HepG2 (cell line): ENCODE results near the gene EYA4. TPM values are rescaled to one million over a fixed set of nuclear protein-coding genes. Genes with fewer than 3 reads are reported as not detected.

Source experiments
- ATAC-seq: fragments of 200-7000 bp; cut with Tn5 transposase; 3 replicates; pipeline ENCODE4 v1.9.1; 2020; ENCODE audit warnings: mild to moderate bottlenecking, moderate library complexity
- BruUV-seq: library from RNA; stranded (reverse); fragments of 400-500 nt; replicated peaks from 2 replicates; lab custom pipeline; 2021; lab: Mats Ljungman, UMichigan
- CTCF ChIA-PET: fragments of 300-600 bp; formaldehyde crosslinking; extraction: SDS; loops from one replicate; lab custom pipeline; 2021; ENCODE audit warnings: low total read pairs, inconsistent platforms, low intra/inter-chr PET ratio; lab: Yijun Ruan, JAX
- POLR2A ChIA-PET: fragments of 350-600 bp; sonication (Branson Sonifier 250); formaldehyde crosslinking; loops from one replicate; lab custom pipeline; 2020; ENCODE audit warnings: antibody characterized with exemption, inconsistent platforms; lab: Yijun Ruan, JAX
- DNase-seq: peaks from one replicate; pipeline ENCODE4 v3.0.0-alpha.2; 2015; ENCODE audit warnings: low spot score
- FAIRE-seq: peaks from 3 replicates; lab custom pipeline; 2011; peaks lifted over from hg19 to GRCh38; lab: Jason Lieb, UNC
- H2AFZ ChIP-seq: one replicate; pipeline ENCODE4 v1.6.1; 2011; ENCODE audit warnings: low read length, inconsistent platforms
- H3K27ac ChIP-seq: fragments of 300-600 bp; 3 replicates; pipeline ENCODE4 v1.8.0; 2011; ENCODE audit warnings: mixed run types, mild to moderate bottlenecking, mixed read lengths, low read length, inconsistent platforms; ENCODE audit not compliant: insufficient read depth; ENCODE audit errors: extremely low read length
- H3K27me3 ChIP-seq, 2 experiments: fragments of 200-600 bp in 1 of 2; 2 replicates in 1 of 2; 3 replicates in 1 of 2; pipeline versions ENCODE4 v1.6.0 to v1.8.0; 2011; ENCODE audit warnings: low read length in 2 of 2, mild to moderate bottlenecking in 2 of 2, moderate library complexity in 2 of 2, inconsistent platforms in 1 of 2; ENCODE audit not compliant: insufficient read depth in 2 of 2, control insufficient read depth in 1 of 2
- H3K36me3 ChIP-seq, 2 experiments: fragments of 200-600 bp in 1 of 2; replicated peaks in 1 of 2; 2 replicates in 1 of 2; 3 replicates in 1 of 2; pipeline versions ENCODE4 v1.5.1 to v1.8.0; 2011; ENCODE audit warnings: low read length in 2 of 2, inconsistent platforms in 1 of 2; ENCODE audit not compliant: insufficient read depth in 2 of 2, control insufficient read depth in 1 of 2
- H3K4me1 ChIP-seq: 2 replicates; pipeline ENCODE4 v1.5.1; 2012; ENCODE audit warnings: low read length, inconsistent platforms; ENCODE audit not compliant: insufficient read depth
- H3K4me2 ChIP-seq: 2 replicates; pipeline ENCODE4 v1.6.0; 2011; ENCODE audit warnings: low read depth, low read length, inconsistent platforms
- H3K4me3 ChIP-seq, 3 experiments: fragments of 200-600 bp in 1 of 3; sonication (generic), shearing (Covaris generic) in 1 of 3; replicated peaks in 1 of 3; 2 replicates each; pipeline ENCODE4 v1.5.1; 2011 to 2016; ENCODE audit warnings: low read length in 3 of 3, inconsistent platforms in 2 of 3, low read depth in 2 of 3, mild to moderate bottlenecking in 2 of 3, control low read depth in 1 of 3, mixed read lengths in 1 of 3; ENCODE audit not compliant: insufficient read depth in 1 of 3
- H3K79me2 ChIP-seq: one replicate; pipeline ENCODE4 v1.6.1; 2011; ENCODE audit warnings: low read length, inconsistent platforms; ENCODE audit not compliant: insufficient read depth
- H3K9ac ChIP-seq: 2 replicates; pipeline ENCODE4 v1.6.0; 2011; ENCODE audit warnings: mild to moderate bottlenecking, low read depth, low read length, inconsistent platforms; ENCODE audit not compliant: insufficient read depth
- H3K9me3 ChIP-seq: 2 replicates; pipeline ENCODE4 v1.5.1; 2012; ENCODE audit warnings: mild to moderate bottlenecking, low read length
- H4K20me1 ChIP-seq: 2 replicates; pipeline ENCODE4 v1.6.0; 2011; ENCODE audit warnings: inconsistent platforms, mild to moderate bottlenecking, low read length, moderate library complexity; ENCODE audit not compliant: insufficient read depth
- ATF1 ChIP-seq: IDR thresholded peaks from 2 replicates; pipeline ENCODE4 v1.6.1; 2016; ENCODE audit warnings: mild to moderate bottlenecking, control low read depth
- ATF4 ChIP-seq, 2 experiments: fragments of 450-650 bp in 1 of 2; sonication (generic) in 1 of 2; formaldehyde crosslinking; IDR thresholded peaks; 2 replicates each; pipeline versions ENCODE4 v1.5.0 to v1.8.0; 2020 to 2022; ENCODE audit warnings: mild to moderate bottlenecking in 1 of 2, missing genetic modification reagents in 1 of 2
- CEBPB ChIP-seq: IDR thresholded peaks from 2 replicates; pipeline ENCODE4 v1.6.1; 2011; ENCODE audit warnings: low read depth, low read length, improper control_type of control experiment, borderline replicate concordance
- GTF3A ChIP-seq: sonication (generic); formaldehyde crosslinking; conservative IDR thresholded peaks from 2 replicates; pipeline ENCODE4 v1.4.0; 2020; ENCODE audit warnings: mild to moderate bottlenecking, missing genetic modification reagents
- HIC2 ChIP-seq: sonication (generic); formaldehyde crosslinking; IDR thresholded peaks from 2 replicates; pipeline ENCODE4 v1.9.0; 2022; ENCODE audit warnings: low read depth, missing genetic modification reagents
- JUN ChIP-seq: sonication (generic); formaldehyde crosslinking; IDR thresholded peaks from 2 replicates; pipeline ENCODE4 v1.4.0; 2020; ENCODE audit warnings: mild to moderate bottlenecking, missing genetic modification reagents
- MTF1 ChIP-seq: sonication (generic); formaldehyde crosslinking; IDR thresholded peaks from 2 replicates; pipeline ENCODE4 v1.5.0; 2020; ENCODE audit warnings: missing genetic modification reagents
- SOX5 ChIP-seq: IDR thresholded peaks from 2 replicates; pipeline ENCODE4 v1.6.1; 2016; ENCODE audit warnings: borderline replicate concordance
- TEAD2 ChIP-seq: sonication (generic); formaldehyde crosslinking; IDR thresholded peaks from 2 replicates; pipeline ENCODE4 v1.9.0; 2021; ENCODE audit warnings: missing genetic modification reagents
- ZFP37 ChIP-seq: sonication (generic); formaldehyde crosslinking; IDR thresholded peaks from 2 replicates; pipeline ENCODE4 v1.4.0; 2020; ENCODE audit warnings: missing genetic modification reagents, borderline replicate concordance
- ZMAT3 ChIP-seq: sonication (generic); formaldehyde crosslinking; conservative IDR thresholded peaks from 2 replicates; pipeline ENCODE4 v1.7.0; 2021; ENCODE audit warnings: missing genetic modification reagents
- ZNF10 ChIP-seq: sonication (generic); formaldehyde crosslinking; IDR thresholded peaks from 2 replicates; pipeline ENCODE4 v1.4.0; 2020; ENCODE audit warnings: mild to moderate bottlenecking, low read depth, missing genetic modification reagents, borderline replicate concordance
- ZNF296 ChIP-seq: sonication (generic); formaldehyde crosslinking; conservative IDR thresholded peaks from 2 replicates; pipeline ENCODE4 v1.5.0; 2020; ENCODE audit warnings: mild to moderate bottlenecking, missing genetic modification reagents
- ZNF737 ChIP-seq: sonication (generic); formaldehyde crosslinking; IDR thresholded peaks from 2 replicates; pipeline ENCODE4 v1.5.0; 2020; ENCODE audit warnings: missing genetic modification reagents, mild to moderate bottlenecking, borderline replicate concordance
- ZNF800 ChIP-seq: sonication (generic); formaldehyde crosslinking; IDR thresholded peaks from 2 replicates; pipeline ENCODE4 v1.4.0; 2020; ENCODE audit warnings: missing genetic modification reagents
- ZSCAN20 ChIP-seq: sonication (generic); formaldehyde crosslinking; IDR thresholded peaks from 2 replicates; pipeline ENCODE4 v1.4.0; 2020; ENCODE audit warnings: missing genetic modification reagents, mild to moderate bottlenecking, borderline replicate concordance
- in situ Hi-C: cut with HindIII; loops from 2 replicates; pipeline ENCODE4 v1.10.0; 2017; ENCODE audit warnings: low pct_unique_long_range_greater_than_20kb; ENCODE audit not compliant: extremely low pct_ligation_motif_present
- intact Hi-C: fragments of 100-400 bp; cut with micrococcal nuclease; formaldehyde crosslinking; loops from one replicate; pipeline ENCODE4 v1.10.0; 2022; ENCODE audit not compliant: unreplicated experiment
- polyA plus RNA-seq, 8 experiments: library from polyadenylated mRNA; depleted of rRNA in 3 of 8; stranded (reverse) in 7 of 8; unstranded in 1 of 8; fragments of >200 nt; fragmentation: Illumina TruSeq in 4 of 8; extraction: Trizol in 4 of 8; gene quantifications; 2 replicates each; pipeline versions ENCODE4 v1.2.1 to v1.2.3, GENCODE V29; 2011 to 2016; ENCODE audit warnings: low read depth in 4 of 8, missing spikeins in 1 of 8, mixed read lengths in 1 of 8; ENCODE audit not compliant: insufficient read depth in 1 of 8
- total RNA-seq, 5 experiments: library from RNA; depleted of rRNA; stranded (reverse); fragments of >200 nt; fragmentation: Illumina TruSeq; extraction: Trizol; gene quantifications; 2 replicates each; pipeline ENCODE4 v1.2.3, GENCODE V29; 2016; ENCODE audit warnings: low read depth in 1 of 5
- TF ChIP-seq, protein P1 (sequence below): sonication (generic); formaldehyde crosslinking; conservative IDR thresholded peaks from 2 replicates; pipeline ENCODE4 v1.4.0; 2020; ENCODE audit warnings: missing genetic modification reagents

The EYA4 gene
- total and polyA plus RNA-seq, 2 of the 13 experiments (the other 11 are each of a cell fraction or from before 2014, with no cell fraction given): not detected

DNA sequence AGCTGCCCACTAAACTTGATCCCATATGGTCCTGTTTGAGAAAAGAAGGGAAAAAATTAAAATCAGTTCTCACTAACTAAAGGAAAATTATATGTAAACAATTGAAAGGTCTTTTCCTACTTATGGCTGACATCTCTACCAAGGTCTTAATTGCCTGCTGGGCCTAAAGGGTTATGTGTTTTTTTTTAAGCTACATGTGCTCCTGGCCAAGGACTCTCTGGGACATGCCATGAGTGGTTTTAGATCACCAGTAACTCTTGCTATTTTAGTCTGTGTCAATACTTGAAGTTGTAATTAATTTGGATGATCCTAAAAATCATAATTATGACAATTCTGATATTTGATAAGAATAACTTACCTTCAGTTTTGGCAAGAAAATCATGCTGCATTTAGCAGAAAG lies 35.9 kb upstream of the EYA4 start:
- Histone ChIP-seq H3K27ac (no peak overlapping the region), H3K9me3 (no peaks in the 10 kb centered on the region; the same call in 1 of the 2 replicates), H3K4me1 (no peaks in the 10 kb centered on the region), H3K79me2 (no peaks in the 10 kb centered on the region), H3K36me3 (no peaks in the 10 kb centered on the region), H3K27me3 (peaks cover 0 to 7% of the 10 kb centered on the region in 2 experiments; a peak in 2 of 5 replicates), H4K20me1 (no peaks in the 10 kb centered on the region), H3K4me2 (no peak overlapping the region), H3K4me3 (no peak overlapping the region), H2AFZ (no peak overlapping the region), H3K9ac (no peak overlapping the region)
- ChIA-PET CTCF (no interaction called here), POLR2A (no interaction called here)
- no peak for TF ChIP-seq ZMAT3 (CRISPR knock-in tag)
- TF ChIP-seq ZNF10 (CRISPR knock-in tag): no peak
- no peak for TF ChIP-seq ZNF737 (CRISPR knock-in tag)
- TF ChIP-seq, protein P1, sequence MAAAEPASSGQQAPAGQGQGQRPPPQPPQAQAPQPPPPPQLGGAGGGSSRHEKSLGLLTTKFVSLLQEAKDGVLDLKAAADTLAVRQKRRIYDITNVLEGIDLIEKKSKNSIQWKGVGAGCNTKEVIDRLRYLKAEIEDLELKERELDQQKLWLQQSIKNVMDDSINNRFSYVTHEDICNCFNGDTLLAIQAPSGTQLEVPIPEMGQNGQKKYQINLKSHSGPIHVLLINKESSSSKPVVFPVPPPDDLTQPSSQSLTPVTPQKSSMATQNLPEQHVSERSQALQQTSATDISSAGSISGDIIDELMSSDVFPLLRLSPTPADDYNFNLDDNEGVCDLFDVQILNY (CRISPR knock-in tag): no peak
- no peak for TF ChIP-seq GTF3A (CRISPR knock-in tag)
- no peak for TF ChIP-seq ZFP37 (CRISPR knock-in tag)
- no peak for TF ChIP-seq ZSCAN20 (CRISPR knock-in tag)
- no peak for TF ChIP-seq ZNF800
- no peak for TF ChIP-seq ATF4 (CRISPR knock-in tag; IDR thresholded peaks at IDR 0.05)
- TF ChIP-seq TEAD2 (CRISPR knock-in tag): no peak
- TF ChIP-seq ATF1 (CRISPR knock-in tag): no peak
- no peak for TF ChIP-seq SOX5 (CRISPR knock-in tag)
- no peak for TF ChIP-seq CEBPB
- no peak for TF ChIP-seq MTF1 (CRISPR knock-in tag)
- no peak for TF ChIP-seq ZNF296 (CRISPR knock-in tag)
- no peak for TF ChIP-seq HIC2 (CRISPR knock-in tag)
- no peak for TF ChIP-seq JUN (CRISPR knock-in tag)
- in situ Hi-C loops (no loop called here), intact Hi-C loops (no loop called here)
- no TSS peak for BruUV-seq
- ATAC-seq (no peak), DNase-seq (no peak), FAIRE-seq (no peak)
